PFSK-1 (cell line): Measurements from ENCODE around the gene NMUR2.

Experiments used
- FOXP2 ChIP-seq: optimal IDR thresholded peaks from 2 replicates; pipeline ENCODE3; 2011; ENCODE audit warnings: borderline replicate concordance, control low read depth, inconsistent platforms; ENCODE audit not compliant: insufficient read depth; ENCODE audit errors: extremely low read length, extremely low read depth
- POLR2AphosphoS5 ChIP-seq: IDR thresholded peaks from 2 replicates; pipeline ENCODE4 v1.6.1; 2012; ENCODE audit warnings: low read depth, mild to moderate bottlenecking, control low read depth, low read length, moderate library complexity
- SIN3A ChIP-seq: IDR thresholded peaks from 2 replicates; pipeline ENCODE4 v1.6.1; 2012; ENCODE audit warnings: mild to moderate bottlenecking, low read length, moderate library complexity, borderline replicate concordance; ENCODE audit not compliant: insufficient read depth
- TAF1 ChIP-seq: IDR thresholded peaks from 2 replicates; pipeline ENCODE4 v1.6.1; 2012; ENCODE audit warnings: low read length, control low read depth, borderline replicate concordance; ENCODE audit not compliant: insufficient read depth
- TF ChIP-seq, protein P1 (sequence below), 2 experiments: IDR thresholded peaks; 2 replicates each; pipeline versions ENCODE4 v1.6.1 to v1.8.0; 2011 to 2012; ENCODE audit warnings: low read depth in 2 of 2, low read length in 2 of 2, control low read depth in 1 of 2, inconsistent platforms in 1 of 2, mild to moderate bottlenecking in 1 of 2, moderate library complexity in 1 of 2; ENCODE audit not compliant: insufficient read depth in 1 of 2

DNA sequence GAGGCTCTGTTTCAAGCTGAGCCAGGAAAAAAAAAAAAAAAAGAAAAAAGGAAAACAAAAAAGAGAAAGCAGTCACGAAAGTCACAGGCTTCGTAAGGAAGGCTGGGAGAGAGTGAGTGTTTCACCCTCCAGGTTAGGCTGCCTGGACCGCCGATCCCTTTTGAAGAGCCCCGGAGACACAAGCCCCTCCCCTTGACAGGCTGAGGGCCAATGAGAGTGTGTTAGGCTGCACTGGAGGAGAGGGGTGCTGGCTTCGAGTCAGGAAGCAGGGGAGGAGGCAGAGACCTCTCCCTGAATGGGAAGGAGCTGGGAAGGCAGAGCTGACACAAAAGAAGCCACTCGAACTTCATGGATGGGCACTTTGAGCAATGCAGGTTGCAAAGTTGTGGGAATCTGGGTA, at the start of gene NMUR2:
- TF ChIP-seq TAF1 (no peak), SIN3A (no peak), POLR2AphosphoS5 (no peak), FOXP2 (no peak)
- TF ChIP-seq, protein P1, sequence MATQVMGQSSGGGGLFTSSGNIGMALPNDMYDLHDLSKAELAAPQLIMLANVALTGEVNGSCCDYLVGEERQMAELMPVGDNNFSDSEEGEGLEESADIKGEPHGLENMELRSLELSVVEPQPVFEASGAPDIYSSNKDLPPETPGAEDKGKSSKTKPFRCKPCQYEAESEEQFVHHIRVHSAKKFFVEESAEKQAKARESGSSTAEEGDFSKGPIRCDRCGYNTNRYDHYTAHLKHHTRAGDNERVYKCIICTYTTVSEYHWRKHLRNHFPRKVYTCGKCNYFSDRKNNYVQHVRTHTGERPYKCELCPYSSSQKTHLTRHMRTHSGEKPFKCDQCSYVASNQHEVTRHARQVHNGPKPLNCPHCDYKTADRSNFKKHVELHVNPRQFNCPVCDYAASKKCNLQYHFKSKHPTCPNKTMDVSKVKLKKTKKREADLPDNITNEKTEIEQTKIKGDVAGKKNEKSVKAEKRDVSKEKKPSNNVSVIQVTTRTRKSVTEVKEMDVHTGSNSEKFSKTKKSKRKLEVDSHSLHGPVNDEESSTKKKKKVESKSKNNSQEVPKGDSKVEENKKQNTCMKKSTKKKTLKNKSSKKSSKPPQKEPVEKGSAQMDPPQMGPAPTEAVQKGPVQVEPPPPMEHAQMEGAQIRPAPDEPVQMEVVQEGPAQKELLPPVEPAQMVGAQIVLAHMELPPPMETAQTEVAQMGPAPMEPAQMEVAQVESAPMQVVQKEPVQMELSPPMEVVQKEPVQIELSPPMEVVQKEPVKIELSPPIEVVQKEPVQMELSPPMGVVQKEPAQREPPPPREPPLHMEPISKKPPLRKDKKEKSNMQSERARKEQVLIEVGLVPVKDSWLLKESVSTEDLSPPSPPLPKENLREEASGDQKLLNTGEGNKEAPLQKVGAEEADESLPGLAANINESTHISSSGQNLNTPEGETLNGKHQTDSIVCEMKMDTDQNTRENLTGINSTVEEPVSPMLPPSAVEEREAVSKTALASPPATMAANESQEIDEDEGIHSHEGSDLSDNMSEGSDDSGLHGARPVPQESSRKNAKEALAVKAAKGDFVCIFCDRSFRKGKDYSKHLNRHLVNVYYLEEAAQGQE (IDR thresholded peaks at IDR 0.05; ENCODE audit: insufficient read depth in 1 of 2, low read depth in 2 of 2, low read length in 2 of 2): no peak
